ENCODE results near the gene PRKAA1. TPM values are rescaled to one million over a fixed set of nuclear protein-coding genes. Genes with fewer than 3 reads are reported as not detected.
A peak's percentile ranks its signal among the peaks of the same experiment; 100 is the strongest.

Gene PRKAA1
- total and polyA plus RNA-seq, 2 of the 13 experiments (the other 11 are each of a cell fraction or from before 2014, with no cell fraction given) = 36.6 to 58.0 TPM

DNA sequence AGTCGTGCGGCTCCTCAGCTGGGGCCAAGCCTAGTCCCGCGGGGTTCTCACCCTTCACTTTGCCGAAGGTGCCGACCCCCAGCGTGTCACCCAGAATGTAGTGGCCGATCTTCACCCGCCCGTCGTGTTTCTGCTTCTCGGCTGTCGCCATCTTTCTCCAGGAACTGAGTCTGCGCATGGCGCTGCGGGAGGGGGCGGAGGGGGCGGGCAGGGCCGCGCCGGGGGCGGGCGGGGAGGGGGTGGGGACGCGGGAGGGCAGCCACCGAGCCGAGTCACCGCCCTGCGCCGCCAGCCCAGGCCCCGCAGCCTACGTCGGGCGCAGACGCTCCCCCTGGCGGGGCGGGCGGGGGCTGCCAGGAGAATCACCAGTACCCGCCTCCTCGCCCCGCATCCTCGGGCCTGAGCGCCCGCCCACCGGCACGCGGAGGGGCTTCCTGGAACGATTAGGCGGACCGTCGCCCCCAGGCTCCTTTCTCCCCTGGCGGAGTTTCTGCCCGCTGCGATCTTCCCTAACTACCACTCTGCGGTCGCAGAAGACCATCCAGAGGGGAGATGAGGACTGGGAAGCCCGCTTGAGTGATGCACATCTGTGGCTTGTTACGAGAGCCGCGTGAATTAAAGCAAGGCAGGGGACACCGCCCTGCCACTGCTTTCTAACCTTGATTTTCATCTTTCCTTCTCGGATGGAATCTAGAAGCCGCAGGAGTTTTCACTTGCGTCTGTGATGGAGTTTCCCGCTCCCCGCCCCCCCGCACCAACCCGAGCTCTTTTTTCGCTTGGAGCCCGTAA, at the start of gene PRKAA1 (continued):
- TF ChIP-seq, protein P1, sequence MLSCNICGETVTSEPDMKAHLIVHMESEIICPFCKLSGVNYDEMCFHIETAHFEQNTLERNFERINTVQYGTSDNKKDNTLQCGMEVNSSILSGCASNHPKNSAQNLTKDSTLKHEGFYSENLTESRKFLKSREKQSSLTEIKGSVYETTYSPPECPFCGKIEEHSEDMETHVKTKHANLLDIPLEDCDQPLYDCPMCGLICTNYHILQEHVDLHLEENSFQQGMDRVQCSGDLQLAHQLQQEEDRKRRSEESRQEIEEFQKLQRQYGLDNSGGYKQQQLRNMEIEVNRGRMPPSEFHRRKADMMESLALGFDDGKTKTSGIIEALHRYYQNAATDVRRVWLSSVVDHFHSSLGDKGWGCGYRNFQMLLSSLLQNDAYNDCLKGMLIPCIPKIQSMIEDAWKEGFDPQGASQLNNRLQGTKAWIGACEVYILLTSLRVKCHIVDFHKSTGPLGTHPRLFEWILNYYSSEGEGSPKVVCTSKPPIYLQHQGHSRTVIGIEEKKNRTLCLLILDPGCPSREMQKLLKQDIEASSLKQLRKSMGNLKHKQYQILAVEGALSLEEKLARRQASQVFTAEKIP (CRISPR knock-in tag; IDR thresholded peaks at IDR 0.05; ENCODE audit: borderline replicate concordance) = no peak
- TF ChIP-seq, protein P2, sequence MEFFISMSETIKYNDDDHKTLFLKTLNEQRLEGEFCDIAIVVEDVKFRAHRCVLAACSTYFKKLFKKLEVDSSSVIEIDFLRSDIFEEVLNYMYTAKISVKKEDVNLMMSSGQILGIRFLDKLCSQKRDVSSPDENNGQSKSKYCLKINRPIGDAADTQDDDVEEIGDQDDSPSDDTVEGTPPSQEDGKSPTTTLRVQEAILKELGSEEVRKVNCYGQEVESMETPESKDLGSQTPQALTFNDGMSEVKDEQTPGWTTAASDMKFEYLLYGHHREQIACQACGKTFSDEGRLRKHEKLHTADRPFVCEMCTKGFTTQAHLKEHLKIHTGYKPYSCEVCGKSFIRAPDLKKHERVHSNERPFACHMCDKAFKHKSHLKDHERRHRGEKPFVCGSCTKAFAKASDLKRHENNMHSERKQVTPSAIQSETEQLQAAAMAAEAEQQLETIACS (CRISPR knock-in tag; IDR thresholded peaks at IDR 0.05) = no peak
- TF ChIP-seq ZNF546 (CRISPR knock-in tag; conservative IDR thresholded peaks at IDR 0.05) = no peak
- TF ChIP-seq ARID2 (CRISPR knock-in tag; IDR thresholded peaks at IDR 0.05; ENCODE audit: borderline replicate concordance) = no peak
- no peak for TF ChIP-seq ZNF496 (CRISPR knock-in tag; IDR thresholded peaks at IDR 0.05; ENCODE audit: insufficient replicate concordance)
- TF ChIP-seq ZNF589 (CRISPR knock-in tag; conservative IDR thresholded peaks at IDR 0.05) = no peak
- TF ChIP-seq, protein P3, sequence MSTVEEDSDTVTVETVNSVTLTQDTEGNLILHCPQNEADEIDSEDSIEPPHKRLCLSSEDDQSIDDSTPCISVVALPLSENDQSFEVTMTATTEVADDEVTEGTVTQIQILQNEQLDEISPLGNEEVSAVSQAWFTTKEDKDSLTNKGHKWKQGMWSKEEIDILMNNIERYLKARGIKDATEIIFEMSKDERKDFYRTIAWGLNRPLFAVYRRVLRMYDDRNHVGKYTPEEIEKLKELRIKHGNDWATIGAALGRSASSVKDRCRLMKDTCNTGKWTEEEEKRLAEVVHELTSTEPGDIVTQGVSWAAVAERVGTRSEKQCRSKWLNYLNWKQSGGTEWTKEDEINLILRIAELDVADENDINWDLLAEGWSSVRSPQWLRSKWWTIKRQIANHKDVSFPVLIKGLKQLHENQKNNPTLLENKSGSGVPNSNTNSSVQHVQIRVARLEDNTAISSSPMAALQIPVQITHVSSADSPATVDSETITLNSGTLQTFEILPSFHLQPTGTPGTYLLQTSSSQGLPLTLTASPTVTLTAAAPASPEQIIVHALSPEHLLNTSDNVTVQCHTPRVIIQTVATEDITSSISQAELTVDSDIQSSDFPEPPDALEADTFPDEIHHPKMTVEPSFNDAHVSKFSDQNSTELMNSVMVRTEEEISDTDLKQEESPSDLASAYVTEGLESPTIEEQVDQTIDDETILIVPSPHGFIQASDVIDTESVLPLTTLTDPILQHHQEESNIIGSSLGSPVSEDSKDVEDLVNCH (CRISPR knock-in tag; IDR thresholded peaks at IDR 0.05) = no peak
- no peak for TF ChIP-seq RFX5 (IDR thresholded peaks at IDR 0.05; ENCODE audit: low read depth, low read length)
- TF ChIP-seq, protein P4, sequence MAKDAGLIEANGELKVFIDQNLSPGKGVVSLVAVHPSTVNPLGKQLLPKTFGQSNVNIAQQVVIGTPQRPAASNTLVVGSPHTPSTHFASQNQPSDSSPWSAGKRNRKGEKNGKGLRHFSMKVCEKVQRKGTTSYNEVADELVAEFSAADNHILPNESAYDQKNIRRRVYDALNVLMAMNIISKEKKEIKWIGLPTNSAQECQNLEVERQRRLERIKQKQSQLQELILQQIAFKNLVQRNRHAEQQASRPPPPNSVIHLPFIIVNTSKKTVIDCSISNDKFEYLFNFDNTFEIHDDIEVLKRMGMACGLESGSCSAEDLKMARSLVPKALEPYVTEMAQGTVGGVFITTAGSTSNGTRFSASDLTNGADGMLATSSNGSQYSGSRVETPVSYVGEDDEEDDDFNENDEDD (CRISPR knock-in tag; IDR thresholded peaks at IDR 0.05; ENCODE audit: borderline replicate concordance) = peak; percentile 77; the same call in 1 of the 2 replicates
- TF ChIP-seq ISL2 (CRISPR knock-in tag; IDR thresholded peaks at IDR 0.05) = no peak; the same call in none of the 2 replicates
- TF ChIP-seq, protein P5, sequence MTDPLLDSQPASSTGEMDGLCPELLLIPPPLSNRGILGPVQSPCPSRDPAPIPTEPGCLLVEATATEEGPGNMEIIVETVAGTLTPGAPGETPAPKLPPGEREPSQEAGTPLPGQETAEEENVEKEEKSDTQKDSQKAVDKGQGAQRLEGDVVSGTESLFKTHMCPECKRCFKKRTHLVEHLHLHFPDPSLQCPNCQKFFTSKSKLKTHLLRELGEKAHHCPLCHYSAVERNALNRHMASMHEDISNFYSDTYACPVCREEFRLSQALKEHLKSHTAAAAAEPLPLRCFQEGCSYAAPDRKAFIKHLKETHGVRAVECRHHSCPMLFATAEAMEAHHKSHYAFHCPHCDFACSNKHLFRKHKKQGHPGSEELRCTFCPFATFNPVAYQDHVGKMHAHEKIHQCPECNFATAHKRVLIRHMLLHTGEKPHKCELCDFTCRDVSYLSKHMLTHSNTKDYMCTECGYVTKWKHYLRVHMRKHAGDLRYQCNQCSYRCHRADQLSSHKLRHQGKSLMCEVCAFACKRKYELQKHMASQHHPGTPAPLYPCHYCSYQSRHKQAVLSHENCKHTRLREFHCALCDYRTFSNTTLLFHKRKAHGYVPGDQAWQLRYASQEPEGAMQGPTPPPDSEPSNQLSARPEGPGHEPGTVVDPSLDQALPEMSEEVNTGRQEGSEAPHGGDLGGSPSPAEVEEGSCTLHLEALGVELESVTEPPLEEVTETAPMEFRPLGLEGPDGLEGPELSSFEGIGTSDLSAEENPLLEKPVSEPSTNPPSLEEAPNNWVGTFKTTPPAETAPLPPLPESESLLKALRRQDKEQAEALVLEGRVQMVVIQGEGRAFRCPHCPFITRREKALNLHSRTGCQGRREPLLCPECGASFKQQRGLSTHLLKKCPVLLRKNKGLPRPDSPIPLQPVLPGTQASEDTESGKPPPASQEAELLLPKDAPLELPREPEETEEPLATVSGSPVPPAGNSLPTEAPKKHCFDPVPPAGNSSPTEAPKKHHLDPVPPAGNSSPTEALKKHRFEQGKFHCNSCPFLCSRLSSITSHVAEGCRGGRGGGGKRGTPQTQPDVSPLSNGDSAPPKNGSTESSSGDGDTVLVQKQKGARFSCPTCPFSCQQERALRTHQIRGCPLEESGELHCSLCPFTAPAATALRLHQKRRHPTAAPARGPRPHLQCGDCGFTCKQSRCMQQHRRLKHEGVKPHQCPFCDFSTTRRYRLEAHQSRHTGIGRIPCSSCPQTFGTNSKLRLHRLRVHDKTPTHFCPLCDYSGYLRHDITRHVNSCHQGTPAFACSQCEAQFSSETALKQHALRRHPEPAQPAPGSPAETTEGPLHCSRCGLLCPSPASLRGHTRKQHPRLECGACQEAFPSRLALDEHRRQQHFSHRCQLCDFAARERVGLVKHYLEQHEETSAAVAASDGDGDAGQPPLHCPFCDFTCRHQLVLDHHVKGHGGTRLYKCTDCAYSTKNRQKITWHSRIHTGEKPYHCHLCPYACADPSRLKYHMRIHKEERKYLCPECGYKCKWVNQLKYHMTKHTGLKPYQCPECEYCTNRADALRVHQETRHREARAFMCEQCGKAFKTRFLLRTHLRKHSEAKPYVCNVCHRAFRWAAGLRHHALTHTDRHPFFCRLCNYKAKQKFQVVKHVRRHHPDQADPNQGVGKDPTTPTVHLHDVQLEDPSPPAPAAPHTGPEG (CRISPR knock-in tag; IDR thresholded peaks at IDR 0.05) = 0 out of 2 replicates have a peak, but pooled peaks have one; percentile 48
- peak; percentile 52; the same call in 1 of the 2 replicates for TF ChIP-seq MIXL1 (CRISPR knock-in tag; IDR thresholded peaks at IDR 0.05)
- no peak for TF ChIP-seq NKX3-1 (CRISPR knock-in tag; IDR thresholded peaks at IDR 0.05)
- no peak for TF ChIP-seq HNRNPUL1 (IDR thresholded peaks at IDR 0.05; ENCODE audit: low read depth, low read length)
- TF ChIP-seq MED8 (CRISPR knock-in tag; IDR thresholded peaks at IDR 0.05; ENCODE audit: insufficient replicate concordance) = no peak
- TF ChIP-seq ZNF10 (CRISPR knock-in tag; IDR thresholded peaks at IDR 0.05; ENCODE audit: borderline replicate concordance, low read depth) = no peak

Data from HepG2 (cell line).